HG03442 (cell line): ENCODE measurements around the gene VAV3.

Experiments
- ATAC-seq: cut with Tn5 transposase; IDR thresholded peaks from one replicate; pipeline ENCODE4 v1.9.1; 2021; ENCODE audit warnings: mild to moderate bottlenecking, moderate library complexity; ENCODE audit not compliant: unreplicated experiment

The VAV3 gene

DNA sequence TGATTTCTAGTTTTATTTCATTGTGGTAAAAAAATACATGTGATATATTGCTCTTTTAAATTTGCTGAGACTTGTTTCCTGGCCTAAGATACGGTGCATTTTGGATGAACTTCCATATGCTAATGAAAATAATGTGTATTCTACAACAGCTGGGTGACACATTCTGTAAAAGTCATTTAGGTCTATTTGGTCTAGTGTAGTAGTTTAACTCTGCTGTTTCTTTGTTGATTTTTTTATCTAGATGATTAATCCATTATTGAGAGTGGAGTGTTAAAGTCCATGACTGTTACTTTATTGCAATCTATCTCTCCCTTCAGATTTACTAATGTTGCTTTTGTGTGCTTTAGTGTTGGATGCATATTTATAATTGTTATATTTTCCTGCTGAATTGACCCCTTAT is 161.4 kb downstream of the VAV3 start:
- no peak for ATAC-seq

DNA sequence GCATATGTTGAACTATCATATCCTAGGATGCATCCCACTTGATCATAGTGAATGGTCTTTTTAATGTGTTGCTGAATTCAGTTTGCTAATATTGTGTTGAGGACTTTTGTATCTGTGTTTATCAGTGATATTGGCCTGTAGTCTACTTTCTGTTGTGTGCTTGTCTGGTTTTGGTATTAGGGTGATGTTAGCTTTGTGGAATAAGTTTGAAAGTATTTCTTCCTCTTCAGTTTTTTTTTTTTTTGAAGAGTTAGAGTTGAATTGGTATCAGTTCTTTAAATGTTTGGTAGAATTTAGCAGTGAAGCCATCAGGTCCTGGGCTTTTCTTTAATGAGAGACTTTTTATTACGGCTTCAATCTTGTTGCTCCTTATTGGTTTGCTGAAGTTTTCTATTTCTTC is 162.3 kb downstream of the VAV3 start:
- no peak for ATAC-seq

DNA sequence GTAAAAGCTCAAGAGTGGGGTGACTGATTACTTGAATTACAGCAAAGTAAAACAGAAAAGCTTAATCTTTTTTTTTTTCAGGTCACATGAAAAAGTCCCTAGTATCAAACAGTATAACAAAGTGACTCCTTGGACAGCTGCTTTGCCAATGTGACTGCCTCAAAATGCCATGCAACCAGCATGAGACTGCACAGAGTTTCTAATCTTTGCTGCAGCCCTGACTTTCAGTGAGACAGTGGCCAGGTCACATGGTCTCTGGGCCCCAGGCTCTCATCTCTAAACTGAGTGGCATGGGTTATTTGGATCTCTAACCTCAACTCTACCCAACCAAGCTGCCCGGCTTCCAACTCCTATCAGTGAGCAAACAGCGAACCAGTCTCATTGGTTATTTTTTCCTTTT is 169.0 kb downstream of the VAV3 start:
- ATAC-seq = no peak

DNA sequence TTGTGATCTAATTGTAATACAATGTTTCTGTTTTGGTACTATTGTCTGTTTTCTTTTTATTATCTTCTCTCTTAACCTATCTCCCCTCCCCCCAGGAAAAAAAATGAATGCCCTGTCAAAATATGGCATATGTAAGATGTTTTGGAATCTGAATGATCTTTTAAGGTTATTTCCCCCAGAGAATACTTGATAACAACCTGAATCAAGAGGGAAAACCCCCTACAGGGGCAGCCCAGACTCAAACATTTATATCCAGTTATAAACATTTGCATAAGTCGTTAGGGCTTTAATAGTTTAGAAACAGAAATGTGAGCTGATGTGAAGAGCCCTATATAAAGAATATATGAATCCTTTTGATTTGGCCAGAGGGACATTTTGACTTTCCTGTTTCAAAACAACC is 169.5 kb downstream of the VAV3 start:
- no peak for ATAC-seq

DNA sequence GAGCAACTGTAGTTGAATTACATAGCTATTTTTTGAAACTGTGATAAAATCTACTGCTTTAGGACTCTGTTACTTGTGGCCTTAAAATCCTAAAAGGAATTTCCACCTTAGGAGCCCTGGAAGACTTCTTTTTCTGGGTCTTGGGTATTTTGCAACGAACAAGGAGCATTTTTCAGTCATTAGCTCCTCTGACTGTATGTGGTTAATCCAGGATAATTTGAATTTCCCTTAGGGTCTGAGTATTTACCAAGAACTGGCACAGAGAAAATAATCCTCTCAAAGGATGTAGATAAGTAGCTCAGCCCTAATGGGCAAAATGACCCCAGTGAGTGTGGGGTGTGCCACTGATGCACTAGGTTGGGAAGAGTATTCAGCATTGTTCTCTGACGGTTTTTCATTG is 170.4 kb downstream of the VAV3 start:
- no peak for ATAC-seq

DNA sequence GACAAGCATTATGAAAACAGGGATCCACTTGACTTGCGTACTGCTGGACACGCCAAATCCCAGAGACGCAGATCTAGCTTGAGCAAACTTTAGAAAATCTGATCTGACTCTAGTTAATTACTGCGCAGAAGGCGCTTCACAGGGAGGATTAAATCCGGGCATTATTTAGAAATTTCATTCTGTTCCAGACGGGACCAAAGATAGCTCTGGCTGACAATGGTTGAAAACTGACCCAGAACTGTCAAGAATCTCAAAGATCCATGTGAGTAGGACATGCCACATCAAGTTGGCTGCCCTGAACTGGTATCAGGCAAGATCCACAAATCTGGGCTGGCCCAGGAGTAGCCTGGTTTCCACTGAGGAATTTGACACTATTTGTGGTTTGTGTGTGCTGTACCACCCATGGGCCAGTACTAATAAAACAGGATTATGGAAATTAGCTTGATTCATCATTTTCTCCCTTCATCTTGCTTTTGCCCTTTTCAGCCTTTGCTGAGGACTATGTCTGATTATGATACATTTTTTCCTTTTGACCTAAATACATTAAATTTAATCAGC is 171.0 kb downstream of the VAV3 start:
- ATAC-seq = no peak

DNA sequence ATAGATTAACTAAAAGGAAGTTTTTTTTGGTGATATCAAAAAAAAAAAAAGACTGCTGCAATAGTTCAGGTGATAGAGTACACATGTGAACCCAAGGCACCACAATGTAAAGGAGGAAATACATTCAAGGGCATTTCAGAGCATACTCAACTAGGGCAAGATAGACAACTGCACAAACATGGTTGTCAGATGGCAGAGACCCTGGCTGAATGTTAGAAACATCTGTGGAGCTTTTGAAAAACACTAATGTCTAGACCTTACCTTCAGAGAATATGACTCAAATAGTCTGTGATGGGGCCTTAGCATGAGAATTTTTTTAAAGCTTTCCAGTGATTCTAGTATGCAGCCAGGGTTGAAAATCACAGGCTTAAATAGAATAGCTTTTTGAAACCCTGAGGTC is 173.6 kb downstream of the VAV3 start:
- no peak for ATAC-seq

DNA sequence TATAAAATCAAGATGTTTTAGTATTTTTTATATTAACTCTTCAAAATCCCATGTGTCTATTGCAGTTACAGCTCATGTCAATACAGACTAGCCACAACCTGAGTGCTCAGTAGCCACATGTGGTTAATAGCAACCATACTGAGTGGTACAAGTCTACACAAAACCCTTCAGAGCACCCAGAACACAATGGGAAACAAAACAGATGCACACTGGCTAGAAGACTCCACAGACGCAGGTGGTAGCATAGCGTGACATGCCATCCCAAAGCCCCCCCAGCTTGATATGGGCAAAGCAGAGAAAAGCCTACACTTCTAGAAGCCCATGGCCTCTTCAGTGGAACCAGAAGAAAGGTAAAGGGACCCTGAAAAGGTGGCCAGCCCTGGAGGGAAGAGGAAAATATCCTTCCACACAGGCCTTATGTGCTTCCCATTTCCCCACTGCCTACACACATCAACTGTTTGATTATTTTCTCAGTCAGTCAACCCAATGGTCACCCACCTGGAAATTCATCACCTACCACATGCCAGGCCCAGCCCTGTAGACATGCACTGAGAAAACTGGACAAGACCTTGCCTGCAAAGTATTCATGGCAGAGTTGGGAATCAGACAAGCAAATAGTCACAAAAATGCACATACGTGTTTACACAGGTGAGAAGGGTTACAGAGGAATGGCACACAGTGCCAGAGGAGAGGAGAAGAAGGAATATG is 175.0 kb downstream of the VAV3 start:
- ATAC-seq = no peak

DNA sequence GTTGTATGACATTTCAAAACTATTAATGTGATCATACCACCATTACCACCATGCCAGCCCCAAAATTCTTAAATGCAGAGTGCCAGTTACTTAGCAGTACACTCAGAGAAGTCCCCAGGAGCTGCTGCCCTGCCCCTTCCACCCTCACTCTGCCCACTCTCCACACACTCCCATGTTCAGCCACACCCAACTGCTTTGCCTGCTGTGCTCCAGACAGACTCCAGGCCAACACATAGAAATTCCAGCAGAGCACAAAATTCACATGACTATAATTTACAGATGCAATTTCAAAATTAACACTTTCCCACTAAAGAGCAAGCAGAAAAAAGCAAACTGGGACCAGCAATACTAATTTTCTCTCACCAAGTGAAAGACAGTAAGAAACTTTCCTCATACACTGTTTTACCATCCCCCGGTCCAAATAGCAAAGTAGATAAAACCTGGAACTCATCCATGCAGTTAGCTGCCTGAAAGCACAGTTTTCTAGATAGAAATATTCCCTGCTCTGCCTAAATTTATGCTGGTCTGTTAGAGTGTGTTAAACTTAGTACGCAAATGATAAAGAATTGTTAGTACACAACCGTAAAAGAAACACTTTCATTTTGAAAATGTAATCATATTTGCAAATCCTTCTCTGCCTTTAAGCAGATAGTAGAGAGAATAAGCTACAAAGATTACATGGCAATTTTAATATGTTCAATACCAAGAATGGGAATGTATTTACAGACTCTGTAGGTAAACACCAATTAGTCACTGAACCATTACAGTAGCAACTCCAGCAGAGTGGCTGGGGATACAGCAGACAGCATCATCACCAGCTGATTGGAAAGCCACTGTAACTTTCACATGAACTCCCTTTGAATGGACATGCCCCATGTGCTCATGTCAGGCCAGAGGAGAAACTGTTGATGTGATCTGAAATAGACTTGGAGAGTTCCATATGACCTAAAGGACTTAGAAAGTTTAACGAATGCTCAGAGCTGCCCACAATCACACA is 176.5 kb downstream of the VAV3 start:
- no peak for ATAC-seq

DNA sequence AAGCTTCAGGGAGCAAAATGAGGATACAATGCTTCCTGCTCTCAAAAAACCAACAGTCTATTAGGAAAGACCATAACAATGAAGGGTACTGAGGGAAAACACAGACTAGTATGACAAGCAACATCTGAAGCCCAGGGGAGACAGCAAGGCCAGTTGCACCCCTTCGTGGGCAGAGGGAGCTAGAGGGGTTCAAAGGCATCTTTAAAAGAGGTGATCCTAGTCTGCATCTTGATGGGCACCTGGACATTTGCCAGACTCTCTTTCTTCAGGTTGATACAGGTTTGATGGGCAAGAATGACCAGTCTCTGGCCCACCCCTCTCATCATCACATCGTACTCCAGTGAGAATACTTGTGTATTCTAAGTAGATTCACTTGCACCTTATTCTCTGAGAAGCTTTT is 177.7 kb downstream of the VAV3 start:
- ATAC-seq = no peak

DNA sequence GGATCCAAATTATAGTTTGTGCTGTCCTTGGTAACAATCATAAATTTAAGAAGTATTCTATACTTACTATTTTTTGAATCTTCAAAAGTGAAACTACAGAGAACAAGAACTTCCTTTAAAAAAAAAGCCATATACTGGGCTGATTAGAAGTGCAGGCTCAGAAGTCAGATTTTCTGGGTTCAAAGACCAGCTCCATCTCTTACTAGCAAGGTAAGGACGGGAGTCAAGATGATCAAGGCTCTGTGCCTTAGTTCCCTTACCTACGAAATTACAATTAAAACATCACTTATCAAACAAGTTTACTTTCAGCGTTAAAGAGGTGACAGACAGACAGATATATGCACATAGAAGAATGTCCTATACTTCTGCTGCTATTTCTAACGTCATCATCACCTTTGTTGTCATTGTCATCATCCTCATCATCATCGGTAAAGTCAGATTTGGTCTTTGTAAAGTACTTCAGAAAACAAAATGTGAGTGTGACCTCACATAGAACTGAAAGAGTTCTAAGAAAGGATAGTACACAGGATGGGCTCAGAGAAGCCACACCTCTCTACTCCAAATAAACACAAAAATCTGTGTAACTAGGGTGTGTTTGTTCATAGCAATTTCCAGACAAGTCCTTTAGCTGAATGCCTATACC is 178.7 kb downstream of the VAV3 start:
- no peak for ATAC-seq

DNA sequence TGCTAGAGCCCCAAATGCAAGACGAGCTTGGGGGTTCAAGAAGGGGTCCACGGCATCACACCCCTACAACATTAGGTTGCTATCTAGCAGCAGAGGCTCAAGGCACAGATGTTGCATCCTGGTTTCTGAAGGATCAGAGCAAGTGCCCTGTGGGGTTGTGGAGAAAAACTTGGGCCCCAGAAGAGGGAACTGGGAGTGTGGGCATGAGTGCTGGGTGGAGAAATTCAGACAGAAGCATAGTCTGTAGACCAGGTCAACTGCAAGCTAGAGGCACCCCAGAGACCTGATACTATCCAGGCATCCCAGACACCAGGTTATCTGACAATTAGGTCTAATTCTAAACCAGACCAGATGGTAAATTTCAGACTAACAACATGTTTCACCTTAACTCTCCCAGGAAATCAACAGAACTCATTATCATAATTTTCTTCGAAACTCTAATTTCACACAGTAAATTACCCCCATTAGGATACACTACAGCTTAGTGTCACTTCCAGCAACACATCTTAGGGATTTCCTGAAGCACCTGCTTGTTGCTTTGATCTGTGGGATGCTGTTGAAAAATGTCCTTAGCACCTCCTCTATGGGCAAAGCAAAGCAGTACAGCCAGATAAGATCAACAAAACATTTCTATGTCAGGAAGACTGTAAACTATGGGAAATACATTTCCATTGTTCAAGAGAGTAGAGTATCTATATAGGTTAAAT is 179.3 kb downstream of the VAV3 start:
- no peak for ATAC-seq

DNA sequence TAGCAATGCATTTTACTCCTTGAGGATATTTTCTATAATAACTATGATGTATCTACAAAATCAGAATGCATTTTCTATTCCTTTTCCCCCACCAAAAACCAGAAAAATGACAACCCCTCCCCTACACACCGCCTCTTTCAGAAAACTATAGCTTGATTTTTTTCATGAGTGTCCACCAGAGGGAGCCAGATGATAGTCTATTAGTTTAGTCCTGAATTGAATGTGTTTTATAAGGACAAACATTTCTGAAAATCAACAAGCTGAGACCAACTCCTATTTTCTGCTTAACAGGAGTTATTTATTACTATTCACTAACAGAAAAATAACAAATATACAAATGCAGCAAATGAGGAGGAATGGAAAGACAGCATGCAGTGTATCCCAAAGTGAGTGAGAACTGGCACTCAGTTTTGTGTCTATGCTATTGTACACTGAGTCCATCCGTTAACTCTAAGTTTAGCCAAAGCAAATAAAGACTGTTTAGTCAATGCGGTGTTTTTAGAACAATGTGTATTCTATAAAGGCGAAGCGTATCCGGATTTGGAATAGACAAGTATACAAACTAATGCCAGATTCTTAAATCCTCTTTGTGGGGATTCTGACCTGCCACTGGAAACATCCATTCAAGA is 182.6 kb downstream of the VAV3 start:
- ATAC-seq = no peak

DNA sequence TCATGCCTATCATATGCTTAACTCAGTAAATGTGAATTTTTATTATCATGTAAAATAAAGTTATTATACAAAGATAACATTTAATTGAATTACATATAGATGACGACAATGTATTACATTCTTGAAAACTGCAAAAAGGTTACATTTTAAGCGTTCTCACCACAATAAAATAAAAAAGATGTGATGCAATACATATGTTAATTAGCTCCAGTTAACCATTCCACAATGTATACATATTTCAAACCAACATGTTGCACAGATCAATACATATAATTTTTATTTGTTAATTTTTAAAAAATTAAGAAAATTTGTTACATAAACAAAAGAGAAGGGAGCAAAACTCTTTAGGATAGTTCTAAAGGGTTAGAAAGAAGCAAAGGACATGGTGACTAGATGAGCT is 183.7 kb downstream of the VAV3 start:
- no peak for ATAC-seq

DNA sequence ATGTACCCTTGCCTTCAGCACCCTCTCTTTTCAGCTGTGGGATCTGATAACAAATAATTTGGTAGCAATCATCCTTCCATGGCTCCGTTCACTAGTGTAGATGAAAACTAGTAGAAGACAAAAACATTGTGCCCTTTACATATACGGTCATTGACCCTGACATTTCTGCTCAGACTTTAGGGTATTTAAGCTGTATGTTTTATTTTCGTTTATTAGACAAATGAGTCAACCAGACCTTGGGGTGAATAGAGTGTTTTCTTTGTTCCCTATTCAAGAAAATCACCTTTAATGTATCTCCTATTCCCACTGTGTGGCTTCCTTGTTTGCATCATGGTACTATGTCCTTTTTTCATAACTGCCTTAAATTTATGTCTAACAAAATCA is 187.3 kb downstream of the VAV3 start:
- ATAC-seq = peak; percentile 18

DNA sequence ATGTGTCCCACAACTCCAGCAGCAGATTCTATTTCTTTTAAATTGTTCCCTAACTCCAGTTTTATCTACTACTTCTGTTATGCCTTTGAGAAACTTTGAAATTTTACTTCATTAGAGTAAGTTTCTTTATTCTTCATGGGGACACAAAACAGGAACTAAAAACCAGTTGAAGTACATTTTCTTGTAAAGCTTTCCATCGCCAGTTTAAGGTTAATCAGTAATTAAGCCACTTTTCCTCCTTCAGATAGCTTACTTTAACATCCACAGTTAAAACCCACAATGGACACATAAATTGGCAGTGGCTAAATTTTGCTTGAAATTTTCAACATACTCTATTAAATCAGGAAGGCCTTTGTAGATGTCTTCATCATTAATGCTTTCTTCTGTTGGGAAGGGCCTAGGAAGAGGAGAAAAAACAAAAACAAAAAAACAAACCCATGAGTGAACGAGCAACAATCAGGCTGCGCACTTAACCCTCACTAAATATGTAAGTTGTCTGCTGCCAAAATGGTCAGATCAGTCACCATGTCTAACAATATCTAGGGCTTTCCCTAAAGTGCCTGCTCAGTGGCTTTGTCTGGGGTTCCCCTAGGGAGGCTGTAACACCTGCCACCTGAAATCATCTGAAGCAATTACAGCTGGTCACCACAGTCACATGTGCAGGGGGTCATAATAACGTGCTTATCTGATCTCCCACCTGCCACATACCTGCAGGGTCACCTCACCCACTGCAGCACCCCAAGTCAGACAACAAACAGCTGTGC is 187.9 kb downstream of the VAV3 start:
- peak; percentile 91 for ATAC-seq

DNA sequence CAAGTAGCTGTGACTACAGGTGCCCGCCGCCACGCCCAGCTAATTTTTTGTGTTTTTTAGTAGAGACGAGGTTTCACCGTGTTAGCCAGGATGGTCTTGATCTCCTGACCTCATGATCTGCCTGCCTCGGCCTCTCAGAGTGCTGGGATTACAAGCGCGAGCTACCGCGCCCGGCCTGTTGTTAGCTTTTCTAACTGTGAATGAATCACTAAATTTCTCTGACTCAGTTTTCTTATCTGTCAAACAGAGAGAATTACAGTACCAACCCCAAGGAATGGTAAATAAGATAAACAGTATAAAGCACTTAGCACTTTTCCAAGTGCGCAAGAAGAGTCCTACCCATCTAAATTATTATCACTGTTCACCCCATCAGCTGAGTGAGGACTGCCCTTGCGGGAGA is 193.6 kb downstream of the VAV3 start:
- no peak for ATAC-seq

DNA sequence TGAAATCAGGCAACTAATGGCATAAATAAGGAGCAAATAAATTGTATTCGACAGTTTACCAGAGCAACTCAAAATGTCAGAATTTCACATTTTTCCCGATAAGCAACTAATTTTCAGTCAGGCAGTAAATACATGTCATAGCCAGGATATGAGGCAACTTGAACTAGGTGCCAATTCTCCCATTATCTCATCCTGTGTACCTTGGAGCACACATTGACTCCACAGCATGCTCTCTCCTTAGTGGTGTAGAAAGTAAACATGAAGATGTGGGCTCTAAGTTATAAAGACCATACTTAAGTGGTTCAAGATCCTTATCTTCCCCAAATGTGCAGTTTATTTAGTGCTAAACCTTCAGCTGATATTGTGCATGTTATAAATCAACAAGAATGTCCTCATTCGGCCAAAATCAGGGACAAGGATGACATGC is 197.8 kb downstream of the VAV3 start:
- ATAC-seq = no peak

DNA sequence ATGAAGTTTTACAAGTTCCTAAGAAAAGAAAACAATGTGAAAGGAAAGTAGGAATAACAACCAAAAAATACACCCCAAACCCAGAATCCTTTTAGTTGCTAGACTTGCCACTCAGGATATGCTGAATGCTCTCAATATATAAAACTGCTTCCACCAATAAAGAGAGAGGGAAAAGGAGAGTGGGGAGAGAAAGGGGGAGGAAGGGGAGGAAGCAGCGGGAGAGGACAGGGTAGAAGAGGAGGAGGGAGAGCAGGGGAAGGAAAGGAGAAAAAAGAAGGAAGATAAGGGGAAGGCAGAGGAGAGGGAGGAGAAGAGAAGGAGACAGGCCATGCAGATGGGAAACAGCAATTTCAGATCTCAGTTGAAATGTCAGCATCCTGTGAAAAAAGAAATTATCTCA is 198.4 kb downstream of the VAV3 start:
- no peak for ATAC-seq
